ENCODE data around the gene TPPP3.

GRCh38 chr16:67411339-67411738, 18.0 kb upstream of the TPPP3 start:
- no peak for TF ChIP-seq CTCF (IDR thresholded peaks at IDR 0.05)
- TF ChIP-seq POLR2A (IDR thresholded peaks at IDR 0.05): no peak
- no peak for TF ChIP-seq EP300 (IDR thresholded peaks at IDR 0.05)
- no peak for TF ChIP-seq POLR2AphosphoS5 (IDR thresholded peaks at IDR 0.05)

Measured in suprapubic skin (tissue), 4 donors.